HCT116 (cell line): ENCODE results near the gene ZNF584. TPM values are rescaled to one million over a fixed set of nuclear protein-coding genes. Genes with fewer than 3 reads are reported as not detected.

ENCODE experiments used
- ATAC-seq: fragments of 200-7000 bp; cut with Tn5 transposase; 2 replicates; pipeline ENCODE4 v1.9.1; 2020; ENCODE audit warnings: mild to moderate bottlenecking, moderate library complexity
- BruUV-seq: library from RNA; stranded (reverse); fragments of 400-500 nt; replicated peaks from 2 replicates; lab custom pipeline; 2021; lab: Mats Ljungman, UMichigan
- CTCF ChIA-PET: fragments of 300-600 bp; sonication (Branson Sonifier 250); formaldehyde crosslinking; loops from one replicate; lab custom pipeline; 2021; ENCODE audit warnings: antibody characterized with exemption; lab: Charles Lee
- POLR2A ChIA-PET: fragments of 300-600, 350-600 bp; sonication (Branson Sonifier 250); formaldehyde crosslinking; loops from one replicate; lab custom pipeline; 2021; ENCODE audit warnings: antibody characterized with exemption; lab: Charles Lee
- RAD21 ChIA-PET, 2 experiments: fragments of 300-600 bp; sonication (Branson Sonifier 250); formaldehyde crosslinking; loops; one replicate each; lab custom pipeline; 2023; ENCODE audit warnings: low total read pairs in 2 of 2; ENCODE audit not compliant: uncharacterized antibody in 2 of 2, unreplicated experiment in 2 of 2, low non-redundant PET in 1 of 2; lab: Charles Lee
- DNase-seq: peaks from one replicate; pipeline ENCODE4 v3.0.0-alpha.2; 2010; ENCODE audit warnings: low read depth, low spot score
- H2AFZ ChIP-seq: fragments of 200-600 bp; shearing (Covaris generic), sonication (generic); 2 replicates; pipeline ENCODE4 v1.6.1; 2017; ENCODE audit warnings: low read depth, mixed run types, mixed read lengths, antibody characterized with exemption, low read length; ENCODE audit not compliant: poor library complexity, severe bottlenecking
- H3K27ac ChIP-seq: 2 replicates; pipeline ENCODE4 v1.5.1; 2012; ENCODE audit warnings: low read depth, low read length
- H3K27me3 ChIP-seq: fragments of 200-600 bp; sonication (generic); 2 replicates; pipeline ENCODE4 v1.6.1; 2016; ENCODE audit warnings: mixed run types, low read length, mixed read lengths; ENCODE audit not compliant: insufficient read depth
- H3K36me3 ChIP-seq, 2 experiments: fragments of 200-500 bp in 1 of 2; fragments of 200-600 bp in 1 of 2; sonication (Bioruptor generic) in 1 of 2; sonication (generic) in 1 of 2; 2 replicates each; pipeline versions ENCODE4 v1.5.1 to v1.6.1; 2014 to 2016; ENCODE audit warnings: low read length in 2 of 2, inconsistent platforms in 1 of 2, mixed read lengths in 1 of 2, mixed run types in 1 of 2; ENCODE audit not compliant: insufficient read depth in 2 of 2, control insufficient read depth in 1 of 2
- H3K4me1 ChIP-seq, 2 experiments: fragments of 200-600 bp in 1 of 2; sonication (generic) in 1 of 2; 2 replicates each; pipeline versions ENCODE4 v1.5.1 to v1.6.1; 2012 to 2017; ENCODE audit warnings: low read length in 2 of 2, inconsistent platforms in 1 of 2, mild to moderate bottlenecking in 1 of 2, mixed read lengths in 1 of 2, mixed run types in 1 of 2, moderate library complexity in 1 of 2; ENCODE audit not compliant: insufficient read depth in 2 of 2, control insufficient read depth in 1 of 2
- H3K4me2 ChIP-seq: fragments of 200-600 bp; sonication (generic); 2 replicates; pipeline ENCODE4 v1.6.1; 2017; ENCODE audit warnings: mixed run types, low read length, mixed read lengths
- H3K4me3 ChIP-seq, 2 experiments: fragments of 200-600 bp in 1 of 2; sonication (generic) in 1 of 2; replicated peaks in 1 of 2; 2 replicates each; pipeline ENCODE4 v1.5.1; 2011 to 2016; ENCODE audit warnings: low read length in 2 of 2, control low read depth in 1 of 2, low read depth in 1 of 2, mild to moderate bottlenecking in 1 of 2, mixed read lengths in 1 of 2, mixed run types in 1 of 2
- H3K79me2 ChIP-seq: fragments of 200-600 bp; sonication (generic); 2 replicates; pipeline ENCODE4 v1.6.1; 2017; ENCODE audit warnings: mild to moderate bottlenecking, mixed run types, low read length, moderate library complexity, mixed read lengths; ENCODE audit not compliant: insufficient read depth
- H3K9ac ChIP-seq: fragments of 200-600 bp; sonication (generic); 2 replicates; pipeline ENCODE4 v1.6.1; 2016; ENCODE audit warnings: low read length, mixed read lengths
- H3K9me2 ChIP-seq: fragments of 200-600 bp; sonication (generic), shearing (Covaris generic); 2 replicates; pipeline ENCODE4 v1.6.1; 2017; ENCODE audit warnings: mixed run types, mild to moderate bottlenecking, moderate library complexity; ENCODE audit not compliant: insufficient read depth
- H3K9me3 ChIP-seq, 2 experiments: fragments of 200-500 bp in 1 of 2; fragments of 200-600 bp in 1 of 2; sonication (Bioruptor generic) in 1 of 2; sonication (generic) in 1 of 2; 2 replicates each; pipeline ENCODE4 v1.6.1; 2014 to 2017; ENCODE audit warnings: low read length in 2 of 2, mixed read lengths in 2 of 2, inconsistent platforms in 1 of 2, low read depth in 1 of 2, mild to moderate bottlenecking in 1 of 2, mixed run types in 1 of 2, moderate library complexity in 1 of 2; ENCODE audit not compliant: control insufficient read depth in 1 of 2, insufficient read depth in 1 of 2
- H4K20me1 ChIP-seq: fragments of 200-600 bp; sonication (generic), shearing (Covaris generic); 2 replicates; pipeline ENCODE4 v1.6.1; 2017; ENCODE audit warnings: mixed run types, mild to moderate bottlenecking, moderate library complexity; ENCODE audit not compliant: insufficient read depth
- ELF1 ChIP-seq: IDR thresholded peaks from 2 replicates; pipeline ENCODE4 v1.6.1; 2012; ENCODE audit warnings: low read depth, borderline replicate concordance
- EZH2phosphoT487 ChIP-seq: fragments of 200-600 bp; IDR thresholded peaks from 2 replicates; pipeline ENCODE4 v1.6.1; 2018; ENCODE audit warnings: antibody characterized with exemption, borderline replicate concordance
- FOSL1 ChIP-seq: IDR thresholded peaks from 2 replicates; pipeline ENCODE4 v1.6.1; 2012; ENCODE audit warnings: low read depth
- RAD21 ChIP-seq: IDR thresholded peaks from 2 replicates; pipeline ENCODE4 v1.6.1; 2012; ENCODE audit warnings: low read depth, mild to moderate bottlenecking
- SIN3A ChIP-seq: IDR thresholded peaks from 2 replicates; pipeline ENCODE4 v1.6.1; 2012; ENCODE audit warnings: low read depth
- TCF7L2 ChIP-seq: IDR thresholded peaks from 2 replicates; pipeline ENCODE4 v1.7.0; 2011; ENCODE audit warnings: borderline replicate concordance, inconsistent platforms; ENCODE audit not compliant: insufficient read depth, insufficient read length; ENCODE audit errors: extremely low read depth
- YY1 ChIP-seq: IDR thresholded peaks from 2 replicates; pipeline ENCODE4 v1.6.1; 2011; ENCODE audit warnings: low read length, low read depth, moderate library complexity, mild to moderate bottlenecking; ENCODE audit not compliant: insufficient replicate concordance; ENCODE audit errors: extremely low read depth
- intact Hi-C: fragments of 100-400 bp; cut with micrococcal nuclease; formaldehyde crosslinking; loops from 2 replicates; pipeline ENCODE4 v1.10.0; 2022
- total RNA-seq: library from RNA; stranded (reverse); gene quantifications from one replicate; pipeline ENCODE4 v1.2.1, GENCODE V29; 2021; ENCODE audit not compliant: unreplicated experiment
- TF ChIP-seq, protein P1 (sequence below): IDR thresholded peaks from 2 replicates; pipeline ENCODE4 v1.6.1; 2012
- TF ChIP-seq, protein P2 (sequence below): IDR thresholded peaks from 2 replicates; pipeline ENCODE4 v1.6.1; 2012; ENCODE audit warnings: low read depth
- TF ChIP-seq, protein P3 (sequence below): IDR thresholded peaks from 2 replicates; pipeline ENCODE4 v1.6.1; 2012

The ZNF584 gene
- total RNA-seq, 1 experiment from 2014 or later, result 25.8 TPM

DNA sequence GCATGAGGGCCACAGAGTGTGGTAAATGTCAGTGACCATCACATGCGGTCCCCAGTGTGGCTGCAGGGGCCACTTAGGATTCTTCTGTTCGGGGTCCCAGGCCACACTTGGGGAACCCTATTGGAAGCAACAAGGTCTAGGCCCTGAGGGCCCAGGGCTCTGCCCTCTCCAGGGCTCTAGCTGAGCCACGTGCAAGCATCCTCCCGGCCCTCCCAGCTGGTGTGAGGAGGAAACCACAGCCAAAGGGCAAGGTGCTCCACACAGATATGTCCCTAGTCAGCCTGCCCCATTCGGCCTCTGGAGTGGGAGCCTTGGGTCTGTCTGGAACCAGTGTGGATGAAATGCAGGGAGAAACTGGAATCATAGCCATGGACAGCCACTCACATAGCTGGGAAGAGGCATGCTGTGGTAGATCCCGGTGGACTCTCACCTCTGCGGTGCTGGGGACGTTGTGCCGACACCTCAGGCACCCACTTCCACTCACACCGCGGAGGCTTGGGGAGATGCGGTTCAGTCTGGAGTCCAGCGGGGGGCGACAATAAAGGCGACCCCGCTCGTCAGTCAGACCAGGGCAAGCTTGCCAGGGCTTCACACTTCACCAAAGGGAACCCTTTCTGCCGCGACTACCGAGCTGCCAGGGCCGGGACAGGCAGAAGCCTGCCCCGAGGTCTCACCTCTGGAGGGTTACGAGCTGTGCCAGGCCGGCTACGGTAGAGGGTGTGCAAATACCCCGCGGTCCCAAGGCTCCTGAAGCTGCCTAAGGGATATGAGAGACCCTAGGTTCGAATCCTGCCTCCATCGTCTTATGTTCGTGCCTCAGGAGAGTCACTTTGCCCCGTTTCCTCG is 41.6 kb upstream of the ZNF584 start:
- CTCF ChIA-PET, result no interaction called here
- no peak for ATAC-seq
- no peak overlapping the region for H2AFZ ChIP-seq
- H3K9ac ChIP-seq, result no peak overlapping the region
- H3K36me3 ChIP-seq, result no peaks in the 10 kb centered on the region
- no peaks in the 10 kb centered on the region for H3K27me3 ChIP-seq
- H3K9me3 ChIP-seq, result no peaks in the 10 kb centered on the region
- no peak overlapping the region for H3K4me2 ChIP-seq
- BruUV-seq, result no TSS peak
- no peaks in the 10 kb centered on the region for H4K20me1 ChIP-seq
- H3K9me2 ChIP-seq, result no peaks in the 10 kb centered on the region
- H3K4me3 ChIP-seq, result no peak overlapping the region
- POLR2A ChIA-PET, result no interaction called here
- H3K4me1 ChIP-seq, result peaks cover 0 to 10% of the 10 kb centered on the region in 2 experiments; a peak in 2 of 4 replicates
- no peaks in the 10 kb centered on the region for H3K79me2 ChIP-seq
- DNase-seq, result no peak
- RAD21 ChIA-PET, result no interaction called here
- TF ChIP-seq RAD21, result no peak
- TF ChIP-seq ELF1, result no peak
- TF ChIP-seq EZH2phosphoT487, result no peak
- TF ChIP-seq SIN3A, result no peak
- TF ChIP-seq YY1, result no peak
- TF ChIP-seq, protein P1, sequence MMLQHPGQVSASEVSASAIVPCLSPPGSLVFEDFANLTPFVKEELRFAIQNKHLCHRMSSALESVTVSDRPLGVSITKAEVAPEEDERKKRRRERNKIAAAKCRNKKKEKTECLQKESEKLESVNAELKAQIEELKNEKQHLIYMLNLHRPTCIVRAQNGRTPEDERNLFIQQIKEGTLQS, result no peak
- TF ChIP-seq, protein P2, sequence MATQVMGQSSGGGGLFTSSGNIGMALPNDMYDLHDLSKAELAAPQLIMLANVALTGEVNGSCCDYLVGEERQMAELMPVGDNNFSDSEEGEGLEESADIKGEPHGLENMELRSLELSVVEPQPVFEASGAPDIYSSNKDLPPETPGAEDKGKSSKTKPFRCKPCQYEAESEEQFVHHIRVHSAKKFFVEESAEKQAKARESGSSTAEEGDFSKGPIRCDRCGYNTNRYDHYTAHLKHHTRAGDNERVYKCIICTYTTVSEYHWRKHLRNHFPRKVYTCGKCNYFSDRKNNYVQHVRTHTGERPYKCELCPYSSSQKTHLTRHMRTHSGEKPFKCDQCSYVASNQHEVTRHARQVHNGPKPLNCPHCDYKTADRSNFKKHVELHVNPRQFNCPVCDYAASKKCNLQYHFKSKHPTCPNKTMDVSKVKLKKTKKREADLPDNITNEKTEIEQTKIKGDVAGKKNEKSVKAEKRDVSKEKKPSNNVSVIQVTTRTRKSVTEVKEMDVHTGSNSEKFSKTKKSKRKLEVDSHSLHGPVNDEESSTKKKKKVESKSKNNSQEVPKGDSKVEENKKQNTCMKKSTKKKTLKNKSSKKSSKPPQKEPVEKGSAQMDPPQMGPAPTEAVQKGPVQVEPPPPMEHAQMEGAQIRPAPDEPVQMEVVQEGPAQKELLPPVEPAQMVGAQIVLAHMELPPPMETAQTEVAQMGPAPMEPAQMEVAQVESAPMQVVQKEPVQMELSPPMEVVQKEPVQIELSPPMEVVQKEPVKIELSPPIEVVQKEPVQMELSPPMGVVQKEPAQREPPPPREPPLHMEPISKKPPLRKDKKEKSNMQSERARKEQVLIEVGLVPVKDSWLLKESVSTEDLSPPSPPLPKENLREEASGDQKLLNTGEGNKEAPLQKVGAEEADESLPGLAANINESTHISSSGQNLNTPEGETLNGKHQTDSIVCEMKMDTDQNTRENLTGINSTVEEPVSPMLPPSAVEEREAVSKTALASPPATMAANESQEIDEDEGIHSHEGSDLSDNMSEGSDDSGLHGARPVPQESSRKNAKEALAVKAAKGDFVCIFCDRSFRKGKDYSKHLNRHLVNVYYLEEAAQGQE, result no peak
- no peak for TF ChIP-seq TCF7L2
- TF ChIP-seq, protein P3, sequence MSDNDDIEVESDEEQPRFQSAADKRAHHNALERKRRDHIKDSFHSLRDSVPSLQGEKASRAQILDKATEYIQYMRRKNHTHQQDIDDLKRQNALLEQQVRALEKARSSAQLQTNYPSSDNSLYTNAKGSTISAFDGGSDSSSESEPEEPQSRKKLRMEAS, result no peak
- no peak for TF ChIP-seq FOSL1
- no peak overlapping the region for H3K27ac ChIP-seq
- intact Hi-C loops, result no loop called here
